ENCODE measurements around the gene FREY1. TPM values are rescaled to one million over a fixed set of nuclear protein-coding genes. Genes with fewer than 3 reads are reported as not detected.
A peak's percentile ranks its signal among the peaks of the same experiment; 100 is the strongest.
"Not testable (repeated sequence)": the region's sequence is repeated elsewhere in the genome, so short reads cannot be mapped to it uniquely, and the experiment has no call there.

The FREY1 gene
- total RNA-seq, 1 experiment from 2014 or later: 1.7 TPM

DNA sequence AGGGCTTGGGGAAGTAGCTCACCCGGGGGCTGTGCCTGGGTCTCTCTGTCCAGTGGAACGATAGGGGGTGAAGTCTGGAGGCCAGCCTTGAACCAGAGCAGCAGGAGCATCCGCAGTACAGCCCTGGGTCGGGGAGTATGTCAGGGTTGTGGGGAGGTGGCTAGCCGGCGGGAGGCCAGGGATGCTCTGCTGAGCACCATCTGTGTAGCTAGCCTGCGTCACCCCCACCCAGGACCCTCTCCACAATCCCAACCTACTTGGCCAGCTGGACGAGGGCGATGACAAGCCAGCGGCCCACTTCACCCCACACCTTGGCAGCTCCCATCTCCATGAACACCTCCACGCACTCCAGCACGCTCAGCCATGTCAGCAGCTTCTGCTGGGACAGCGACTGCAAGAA, 8.4 kb upstream of the FREY1 start:
- no peak for DNase-seq (ENCODE audit: low spot score)

DNA sequence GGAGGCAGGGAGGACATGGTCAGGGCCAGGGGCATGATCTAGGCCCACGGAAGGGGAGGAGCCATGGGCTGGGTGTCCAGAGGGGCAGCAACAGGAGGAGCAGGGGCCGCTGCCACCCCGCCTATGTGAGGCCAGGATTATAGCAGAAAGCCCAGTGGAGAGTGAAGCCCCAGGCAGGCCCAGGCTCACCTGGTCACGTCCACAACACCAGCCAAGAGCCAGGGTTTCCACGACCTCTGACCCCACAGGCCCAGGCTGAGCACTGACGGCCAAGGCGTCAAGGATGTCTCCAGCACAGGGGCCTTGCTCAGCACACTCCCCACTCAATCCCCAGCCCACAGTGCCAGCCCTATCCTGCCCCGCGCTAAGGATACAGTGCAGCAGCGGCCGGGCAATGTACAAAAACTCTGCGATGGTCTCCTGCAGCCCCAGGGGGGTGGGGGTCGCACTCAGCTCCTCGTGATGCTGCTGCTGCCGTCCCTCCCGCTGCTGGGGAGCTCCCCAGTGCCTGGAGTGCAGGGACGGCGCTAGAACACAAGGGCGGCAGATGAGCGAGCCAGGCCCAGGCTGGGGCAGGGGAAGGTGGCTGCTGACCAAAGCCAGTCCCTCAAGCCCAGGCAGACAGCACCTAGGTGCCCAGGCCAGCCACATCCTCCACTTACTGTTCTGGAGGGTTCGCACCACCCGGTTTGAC, 7.0 kb upstream of the FREY1 start:
- no peak for DNase-seq (ENCODE audit: low spot score)

DNA sequence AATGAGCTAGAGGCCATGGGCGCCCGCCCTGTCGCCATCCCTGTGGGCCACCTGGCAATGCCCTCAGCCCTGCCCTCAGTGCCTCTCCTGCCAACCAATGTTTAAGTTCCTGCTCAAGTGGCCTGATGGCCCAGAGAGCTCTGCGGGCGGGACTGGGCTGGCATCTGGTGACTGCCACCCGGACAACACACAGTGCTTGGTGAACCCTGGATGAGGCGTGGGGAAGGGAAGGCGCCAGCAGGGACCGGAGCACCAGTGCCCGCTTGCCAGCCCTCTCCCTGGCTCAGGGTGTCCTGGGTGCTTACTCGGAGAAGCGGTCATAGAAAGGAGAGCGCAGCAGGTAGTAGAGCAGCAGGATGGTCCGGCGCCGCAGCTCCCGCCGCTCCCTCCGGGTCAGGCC, 6.4 kb upstream of the FREY1 start:
- no peak for DNase-seq (ENCODE audit: low spot score)

DNA sequence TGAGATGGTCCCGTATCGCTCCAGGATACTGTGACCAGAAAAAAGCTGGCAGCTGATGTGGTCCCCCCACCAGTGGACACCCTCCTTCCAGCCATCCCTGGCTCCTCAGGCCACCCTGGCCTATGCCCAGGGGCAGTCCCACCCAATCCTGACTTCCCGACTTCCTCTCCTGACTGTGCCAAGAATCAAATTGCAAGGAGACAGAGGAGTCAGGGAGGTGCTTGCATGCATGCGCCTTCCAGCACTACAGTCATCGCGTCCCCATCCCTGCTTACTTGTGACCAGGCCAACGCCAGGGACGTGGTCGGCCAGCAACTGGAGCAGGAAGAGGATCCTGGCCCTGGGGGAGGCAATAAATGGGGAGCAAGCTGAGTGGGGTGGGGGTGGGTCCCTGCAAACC, 3.6 kb upstream of the FREY1 start:
- DNase-seq (ENCODE audit: low spot score): no peak

DNA sequence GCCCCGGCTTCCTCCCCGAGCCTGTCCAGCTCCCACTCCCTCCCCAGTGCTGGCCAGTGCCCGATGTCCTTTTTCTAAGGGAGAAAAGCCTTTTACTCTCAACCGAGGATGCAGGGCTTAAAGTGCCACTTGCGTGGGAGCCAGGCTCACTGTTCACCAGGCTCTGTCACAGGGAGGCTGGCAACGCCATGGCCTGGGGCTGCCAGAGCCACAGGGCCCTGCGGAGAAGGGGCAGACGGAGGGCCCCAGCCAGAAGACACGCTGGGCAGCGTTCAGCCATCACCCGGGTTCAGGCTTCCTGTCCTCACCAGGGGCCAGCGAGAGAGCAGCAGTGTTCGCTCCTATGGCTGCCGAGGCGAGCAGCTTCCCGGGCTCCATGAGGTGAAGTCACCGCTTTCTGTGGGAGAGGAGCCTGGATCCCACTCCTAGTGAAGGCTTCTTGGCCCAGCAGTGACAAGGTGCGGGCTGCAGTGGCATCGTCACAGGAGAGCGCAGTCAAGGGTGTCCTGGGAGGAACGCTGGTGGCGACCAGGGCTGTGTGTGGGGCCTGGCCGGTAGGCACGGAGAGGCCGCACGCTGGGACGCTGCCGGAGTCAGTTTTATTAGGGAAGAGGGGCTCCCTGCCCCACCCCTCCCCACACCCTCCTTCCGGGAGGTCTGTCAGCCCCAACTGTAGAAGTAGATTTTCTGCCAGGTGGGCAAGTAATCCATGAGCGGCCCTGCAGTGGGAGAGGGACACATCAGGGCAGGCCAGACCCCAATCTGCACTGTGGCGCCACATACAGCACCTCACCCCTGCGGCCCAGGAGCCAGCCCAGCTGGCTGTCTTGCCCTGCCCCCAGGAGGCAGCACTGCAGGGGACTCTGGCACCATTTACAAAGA, 2.8 kb upstream of the FREY1 start:
- DNase-seq (ENCODE audit: low spot score): no peak

DNA sequence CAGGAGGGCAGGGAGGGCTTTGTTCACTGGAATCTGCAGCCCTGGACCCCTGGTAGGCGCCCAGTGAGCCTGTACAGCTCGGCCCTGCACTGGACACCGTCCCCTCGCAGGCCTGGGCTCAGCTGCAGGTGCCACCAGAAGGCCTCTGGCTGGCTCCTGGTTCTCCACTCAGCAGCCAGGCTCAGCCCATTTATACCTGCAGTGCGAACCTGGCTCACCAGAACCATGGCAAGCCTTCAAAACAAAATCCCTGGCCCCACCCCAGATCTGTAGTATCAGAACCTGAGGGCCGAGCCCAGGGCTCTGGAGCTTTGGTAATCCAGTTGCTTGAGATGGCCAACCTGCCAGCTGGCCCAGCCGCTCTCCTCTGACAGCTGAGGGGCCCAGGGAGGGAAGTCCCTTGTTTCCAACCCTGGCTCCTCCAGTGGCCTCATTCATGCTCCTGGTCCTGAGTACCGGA, 870 bp upstream of the FREY1 start:
- DNase-seq (ENCODE audit: low spot score): no peak

DNA sequence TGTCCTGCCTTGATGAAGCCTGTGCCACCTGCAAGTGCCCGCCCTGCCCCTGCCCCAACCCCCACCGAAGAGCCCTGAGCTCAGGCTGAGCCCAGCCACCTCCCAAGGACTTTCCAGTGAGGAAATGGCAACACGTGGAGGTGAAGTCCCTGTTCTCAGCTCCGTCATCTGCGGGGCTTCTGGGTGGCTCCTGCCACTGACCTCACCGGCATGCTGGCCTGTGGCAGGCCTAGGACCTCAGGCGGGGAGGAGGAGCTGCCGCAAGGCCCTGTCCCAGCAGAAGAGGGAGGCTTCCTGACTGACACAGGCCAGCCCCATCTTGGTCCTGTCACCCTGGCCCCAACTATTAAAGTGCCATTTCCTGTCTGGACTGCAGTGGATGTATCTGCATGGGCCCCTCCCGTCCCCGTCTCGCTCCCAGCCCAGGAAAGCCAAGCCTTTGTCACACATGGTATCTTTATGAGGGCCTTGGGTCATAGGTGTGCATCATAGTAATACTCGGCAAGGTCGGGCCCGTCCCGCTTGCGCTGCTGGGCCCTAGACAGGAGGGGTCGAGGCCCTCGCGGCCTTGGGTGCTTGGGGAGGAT, 882 bp downstream of the FREY1 start:
- no peak for DNase-seq (ENCODE audit: low spot score)

DNA sequence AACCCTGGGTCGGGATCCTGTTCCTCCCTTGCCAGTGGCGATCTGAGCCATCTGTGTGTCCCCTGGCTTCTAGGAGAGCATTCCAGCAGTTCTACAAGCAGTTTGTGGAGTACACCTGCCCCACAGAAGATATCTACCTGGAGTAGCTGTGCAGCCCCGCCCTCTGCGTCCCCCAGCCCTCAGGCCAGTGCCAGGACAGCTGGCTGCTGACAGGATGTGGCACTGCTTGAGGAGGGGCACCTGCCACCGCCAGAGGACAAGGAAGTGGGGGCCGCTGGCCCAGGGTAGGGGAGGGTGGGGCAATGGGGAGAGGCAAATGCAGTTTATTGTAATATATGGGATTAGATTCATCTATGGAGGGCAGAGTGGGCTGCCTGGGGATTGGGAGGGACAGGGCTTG, 1.5 kb downstream of the FREY1 start:
- DNase-seq (ENCODE audit: low spot score): not testable (repeated sequence)

DNA sequence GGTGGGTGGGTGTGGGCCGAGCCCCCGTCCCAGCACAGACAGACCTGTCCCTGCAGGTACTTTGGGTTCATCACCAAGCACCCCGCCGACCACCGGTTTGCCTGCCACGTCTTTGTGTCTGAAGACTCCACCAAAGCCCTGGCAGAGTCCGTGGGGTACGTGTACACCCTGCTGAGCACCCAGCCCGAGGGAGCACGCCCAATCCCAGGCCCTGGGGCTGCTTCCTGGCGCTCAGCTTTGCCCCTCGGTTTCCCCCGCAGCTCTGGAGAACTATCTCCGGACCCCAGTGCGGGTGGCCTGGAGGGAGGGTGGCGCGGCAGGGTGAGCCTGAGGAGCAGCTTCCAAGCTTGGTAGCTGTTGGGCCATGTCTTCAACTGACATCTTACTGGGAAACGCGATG, 2.0 kb downstream of the FREY1 start:
- DNase-seq (ENCODE audit: low spot score): no peak

DNA sequence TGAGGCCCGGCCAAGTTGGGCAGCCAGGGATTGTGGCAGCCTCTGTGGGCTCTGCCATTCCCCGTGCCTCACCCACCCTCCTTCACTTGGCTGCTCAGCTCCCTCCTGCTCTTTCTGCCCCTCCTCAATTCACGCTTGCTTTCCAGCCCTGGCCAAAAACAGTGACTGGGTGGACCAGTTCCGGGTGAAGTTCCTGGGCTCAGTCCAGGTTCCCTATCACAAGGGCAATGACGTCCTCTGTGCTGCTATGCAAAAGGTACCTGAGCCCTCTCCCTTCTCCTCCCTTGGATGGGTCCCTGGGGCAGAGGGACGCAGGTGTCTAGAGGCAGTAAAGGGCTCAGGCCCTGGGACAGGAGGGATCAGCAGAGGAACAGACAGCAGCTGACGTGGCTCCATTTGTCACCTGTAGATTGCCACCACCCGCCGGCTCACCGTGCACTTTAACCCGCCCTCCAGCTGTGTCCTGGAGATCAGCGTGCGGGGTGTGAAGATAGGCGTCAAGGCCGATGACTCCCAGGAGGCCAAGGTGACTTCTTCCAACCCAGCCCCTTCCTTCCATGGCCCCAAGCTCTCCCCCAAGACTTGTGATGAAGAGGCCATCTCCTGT, 2.7 kb downstream of the FREY1 start:
- no peak for DNase-seq (ENCODE audit: low spot score)

DNA sequence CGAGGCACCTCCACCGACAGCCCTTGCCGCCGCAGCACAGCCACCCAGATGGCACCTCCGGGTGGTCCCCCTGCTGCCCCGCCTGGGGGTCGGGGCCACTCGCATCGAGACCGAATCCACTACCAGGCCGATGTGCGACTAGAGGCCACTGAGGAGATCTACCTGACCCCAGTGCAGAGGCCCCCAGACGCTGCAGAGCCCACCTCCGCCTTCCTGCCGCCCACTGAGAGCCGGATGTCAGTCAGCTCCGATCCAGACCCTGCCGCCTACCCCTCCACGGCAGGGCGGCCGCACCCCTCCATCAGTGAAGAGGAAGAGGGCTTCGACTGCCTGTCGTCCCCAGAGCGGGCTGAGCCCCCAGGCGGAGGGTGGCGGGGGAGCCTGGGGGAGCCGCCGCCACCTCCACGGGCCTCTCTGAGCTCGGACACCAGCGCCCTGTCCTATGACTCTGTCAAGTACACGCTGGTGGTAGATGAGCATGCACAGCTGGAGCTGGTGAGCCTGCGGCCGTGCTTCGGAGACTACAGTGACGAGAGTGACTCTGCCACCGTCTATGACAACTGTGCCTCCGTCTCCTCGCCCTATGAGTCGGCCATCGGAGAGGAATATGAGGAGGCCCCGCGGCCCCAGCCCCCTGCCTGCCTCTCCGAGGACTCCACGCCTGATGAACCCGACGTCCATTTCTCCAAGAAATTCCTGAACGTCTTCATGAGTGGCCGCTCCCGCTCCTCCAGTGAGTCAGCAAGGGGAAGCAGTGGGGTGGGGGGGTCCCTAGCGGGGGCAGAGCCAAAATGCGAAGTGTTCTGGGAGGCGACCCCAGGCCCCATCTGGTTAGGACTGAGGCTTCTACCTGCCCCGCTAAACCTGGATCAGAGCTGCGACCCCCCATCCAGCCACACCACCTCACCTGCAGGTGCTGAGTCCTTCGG, 4.4 kb downstream of the FREY1 start:
- DNase-seq (ENCODE audit: low spot score): no peak

DNA sequence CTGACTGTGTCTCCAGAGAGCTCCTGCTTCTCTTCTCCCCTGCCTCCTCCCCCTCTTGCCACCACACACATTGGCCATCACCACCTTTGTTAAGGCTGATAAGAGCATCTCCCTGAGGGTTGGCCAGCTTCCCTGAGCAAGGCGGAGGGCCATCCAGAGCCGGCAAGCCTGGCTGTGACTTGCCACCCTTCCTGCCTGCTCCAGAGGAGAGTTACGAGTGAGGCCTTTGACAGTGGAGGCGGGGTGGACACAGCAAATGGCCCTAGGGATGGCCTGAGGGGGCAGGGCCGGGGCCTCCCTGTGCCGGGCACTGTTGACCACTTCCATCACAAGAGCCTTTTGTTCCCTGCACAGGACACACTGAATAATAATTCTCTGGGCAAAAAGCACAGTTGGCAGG, 5.4 kb downstream of the FREY1 start:
- DNase-seq (ENCODE audit: low spot score): no peak

DNA sequence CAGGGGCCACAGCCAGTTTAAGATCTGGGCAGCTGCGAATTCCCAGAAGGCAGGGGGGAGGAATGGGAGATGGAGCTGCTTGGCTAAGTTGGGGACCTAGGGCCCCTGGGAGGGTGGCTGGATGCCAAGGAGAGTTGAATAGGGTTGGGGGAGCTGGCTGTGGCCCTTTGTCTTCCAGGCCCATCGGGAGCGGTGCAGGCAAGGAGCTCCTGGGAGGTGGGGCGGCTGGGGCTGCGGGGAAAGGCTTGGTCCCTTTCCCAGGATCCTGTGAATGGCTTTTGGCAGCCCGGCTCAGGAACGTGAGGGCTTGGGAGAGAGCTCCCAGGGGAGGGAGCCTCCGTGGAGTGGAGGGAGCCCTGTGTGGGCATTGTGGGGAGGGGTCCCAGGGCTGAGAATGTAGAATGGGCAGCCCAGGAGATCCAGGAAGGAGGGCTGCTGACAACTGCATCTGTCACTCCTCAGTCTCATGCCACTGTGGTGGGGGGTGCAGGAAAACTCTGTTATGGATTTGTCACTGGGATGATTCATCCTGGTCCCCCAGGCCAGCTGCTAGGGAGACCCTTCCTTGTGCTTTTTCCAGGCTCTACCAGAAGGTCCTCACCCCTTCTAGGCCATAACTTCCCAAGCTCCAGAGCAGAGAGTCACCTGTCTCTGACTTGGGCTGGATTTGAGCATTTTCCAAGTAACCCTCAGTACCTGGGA, 6.0 kb downstream of the FREY1 start:
- DNase-seq (ENCODE audit: low spot score): no peak

DNA sequence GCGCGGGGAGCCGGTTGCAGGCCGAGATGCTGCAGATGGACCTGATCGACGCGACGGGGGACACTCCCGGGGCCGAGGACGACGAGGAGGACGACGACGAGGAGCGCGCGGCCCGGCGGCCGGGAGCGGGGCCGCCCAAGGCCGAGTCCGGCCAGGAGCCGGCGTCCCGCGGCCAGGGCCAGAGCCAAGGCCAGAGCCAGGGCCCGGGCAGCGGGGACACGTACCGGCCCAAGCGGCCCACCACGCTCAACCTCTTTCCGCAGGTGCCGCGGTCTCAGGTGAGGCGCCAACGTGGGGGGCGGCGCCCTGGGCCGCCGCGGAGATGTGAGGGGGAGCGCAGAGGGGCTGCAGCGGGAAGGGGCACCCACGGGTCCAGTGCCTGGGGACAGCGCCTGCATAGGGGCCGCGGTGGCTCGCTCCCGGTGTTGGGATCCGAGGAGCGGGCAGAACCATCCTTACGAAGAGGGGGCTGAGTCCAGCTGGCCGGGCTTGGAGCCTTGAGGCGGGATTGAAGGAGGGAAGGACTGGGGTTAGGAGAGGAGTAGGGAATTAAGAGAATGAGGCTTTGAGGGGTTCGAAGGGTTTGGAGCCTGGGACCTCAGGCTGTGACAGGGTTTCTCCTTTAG, 6.8 kb downstream of the FREY1 start:
- not testable (repeated sequence) for DNase-seq (ENCODE audit: low spot score)

DNA sequence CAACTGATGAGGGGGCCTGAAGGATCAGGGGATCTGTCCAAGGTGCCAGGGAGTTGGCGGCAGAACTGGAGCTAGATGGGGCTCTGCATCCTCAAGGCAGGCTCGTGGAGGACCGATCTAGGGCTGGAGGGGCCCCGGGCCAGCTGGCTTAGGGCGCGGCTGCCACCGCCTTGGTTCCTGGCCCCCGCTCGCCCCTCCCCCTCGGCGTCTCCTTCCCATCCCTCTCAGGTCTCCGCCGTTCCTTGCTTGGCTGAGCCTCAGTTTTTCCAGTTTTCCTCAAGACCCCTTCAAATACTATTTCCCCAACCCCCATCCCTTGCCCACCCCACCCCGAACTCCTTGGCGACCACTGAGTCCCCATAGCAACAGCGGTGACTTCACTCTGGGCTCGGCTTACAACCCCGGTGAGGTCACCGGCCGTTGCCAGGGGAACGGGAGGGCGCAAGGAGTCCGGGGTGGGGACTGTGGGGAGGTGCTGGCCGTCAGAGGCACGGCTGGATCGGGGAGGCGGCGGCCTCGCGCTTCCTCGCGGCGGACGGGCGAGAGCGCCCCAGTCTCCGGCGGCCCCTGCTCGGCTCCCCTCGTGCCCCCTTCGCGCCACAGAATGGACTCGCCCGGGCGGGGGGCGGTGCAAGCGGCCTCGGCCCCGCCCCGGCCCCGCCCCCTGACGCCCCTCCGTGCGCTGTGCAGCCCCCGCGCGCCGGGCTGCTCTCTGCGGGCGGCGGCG, 7.5 kb downstream of the FREY1 start:
- peak; percentile 50 for DNase-seq (ENCODE audit: low spot score)

DNA sequence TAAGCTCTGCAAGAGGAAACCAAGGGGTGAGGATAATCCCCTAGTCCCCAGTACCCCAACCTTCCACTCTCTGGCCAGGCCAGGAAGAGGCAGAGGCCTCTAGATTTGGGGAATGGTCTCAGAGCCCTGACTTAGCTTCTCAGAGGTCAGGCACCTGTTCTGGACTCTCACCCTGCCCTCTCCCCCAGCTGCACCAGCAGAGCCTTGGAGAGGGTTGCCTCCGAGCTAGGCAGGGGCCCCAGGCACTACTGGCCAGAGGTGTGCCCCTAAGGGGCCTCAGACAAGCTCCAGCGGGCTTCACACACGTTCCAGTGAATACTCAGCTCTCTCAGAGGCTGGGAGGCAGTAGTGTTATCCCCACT, 8.0 kb downstream of the FREY1 start:
- DNase-seq (ENCODE audit: low spot score): no peak

DNA sequence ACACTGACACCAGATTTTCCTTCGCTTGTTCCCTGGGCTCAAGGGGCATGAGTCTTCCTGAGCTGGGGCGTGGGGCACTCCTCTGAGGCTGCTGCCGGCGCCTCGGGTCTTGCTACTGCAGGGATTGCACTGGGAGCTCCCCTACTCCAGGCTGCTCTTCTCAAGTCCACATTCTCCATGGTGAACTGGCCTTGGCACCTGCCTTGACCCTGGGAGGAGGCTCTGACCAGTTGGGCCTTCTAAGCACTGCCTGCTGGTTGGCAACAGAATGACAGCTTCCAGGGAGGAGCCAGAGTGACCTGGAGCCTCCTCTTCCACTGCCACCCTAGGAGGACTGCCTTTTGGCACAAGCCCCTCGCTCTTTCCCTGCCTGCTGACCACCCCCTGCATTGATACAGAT, 9.5 kb downstream of the FREY1 start:
- no peak for DNase-seq (ENCODE audit: low spot score)

DNA sequence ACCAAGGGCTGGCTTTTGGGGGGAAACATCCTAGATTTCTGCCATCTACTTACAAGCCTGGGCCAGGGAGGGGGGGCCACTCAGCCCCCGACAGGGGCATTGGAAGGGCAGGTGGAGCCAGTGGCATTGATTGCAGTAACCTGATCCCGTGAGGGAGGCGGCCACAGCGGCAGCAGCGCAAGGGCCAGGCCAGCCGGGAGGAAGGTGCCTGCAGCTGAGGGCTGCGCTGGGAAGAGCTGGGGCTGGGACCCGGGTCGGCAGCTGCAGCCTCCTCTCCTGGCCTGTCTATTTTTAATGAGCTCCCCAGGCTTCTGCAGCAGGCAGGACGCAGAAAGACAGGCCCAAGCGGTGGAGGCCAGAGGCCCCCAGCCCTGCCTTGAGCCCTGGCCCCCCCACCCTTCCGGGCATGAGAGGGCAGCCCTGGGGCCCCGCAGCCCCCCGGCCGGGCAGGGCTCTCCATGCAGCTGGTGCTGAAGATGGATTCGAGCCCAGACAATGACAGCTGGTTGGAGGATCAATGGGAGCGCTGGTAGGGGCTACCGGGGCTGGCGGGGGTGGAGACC, 10.6 kb downstream of the FREY1 start:
- DNase-seq (ENCODE audit: low spot score): no peak

Data from HT-29 (cell line).